HG03045 (cell line): ENCODE data around the gene TMEM132D.

Experiments
- ATAC-seq: cut with Tn5 transposase; IDR thresholded peaks from one replicate; pipeline ENCODE4 v1.9.1; 2021; ENCODE audit warnings: mild to moderate bottlenecking, moderate library complexity; ENCODE audit not compliant: unreplicated experiment

TMEM132D gene

DNA sequence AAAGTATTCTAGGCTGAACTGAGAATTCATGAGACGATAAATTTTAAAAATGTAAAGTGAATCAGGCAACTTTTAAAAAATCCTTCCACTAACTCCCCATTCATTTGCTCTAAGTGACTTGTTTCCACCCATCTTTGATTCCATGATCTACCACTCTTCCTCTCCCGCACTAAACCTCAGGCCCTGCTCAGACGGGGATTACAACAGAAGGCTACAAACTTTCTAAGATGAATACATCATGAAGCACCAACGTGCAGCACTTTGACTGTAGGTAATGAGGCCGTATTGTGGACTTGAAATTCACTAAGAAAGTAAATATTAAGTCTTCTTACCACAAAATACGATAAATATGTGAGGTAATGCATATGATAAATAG, 30.0 kb downstream of the TMEM132D start:
- no peak for ATAC-seq

DNA sequence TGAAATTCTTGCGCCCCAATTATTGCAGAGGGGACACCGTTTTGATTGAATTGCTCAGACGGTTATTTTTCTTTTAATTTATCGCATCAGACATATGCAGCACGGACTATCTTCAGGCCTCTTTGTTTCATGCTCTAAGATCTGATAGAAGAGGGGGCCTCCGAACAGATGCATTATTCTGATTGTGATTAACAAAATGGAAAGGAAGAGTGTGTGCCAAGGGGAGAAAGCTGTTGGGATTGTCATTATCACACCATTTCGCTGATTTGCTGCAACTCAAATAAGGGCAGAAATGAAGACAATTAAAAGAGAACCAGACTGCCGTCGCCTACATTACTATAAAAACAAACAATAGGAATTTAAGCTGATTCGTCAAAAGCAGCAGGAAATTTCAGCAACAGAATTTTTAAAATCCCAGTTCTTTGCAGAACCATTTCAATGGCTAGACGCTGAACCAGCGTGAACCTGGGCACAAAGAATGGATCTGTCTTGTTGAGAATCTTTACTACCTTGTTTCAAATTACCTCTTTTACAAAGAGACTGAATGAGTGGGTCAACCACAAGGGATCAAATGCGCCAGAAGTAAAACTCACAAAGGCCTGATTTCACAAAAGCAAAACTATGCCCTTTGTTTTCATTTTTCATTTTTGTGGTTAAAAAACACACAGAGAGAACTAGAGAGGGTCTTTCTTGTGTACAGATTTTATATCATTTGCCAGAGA, 30.6 kb downstream of the TMEM132D start:
- no peak for ATAC-seq

- no peak for ATAC-seq
Measured at GRCh38 chr12:129871991-129872972, 31.5 kb downstream of the TMEM132D start.

- no peak for ATAC-seq
Measured at GRCh38 chr12:129870796-129871195, 33.0 kb downstream of the TMEM132D start.

- ATAC-seq: no peak
Measured at GRCh38 chr12:129870136-129870535, 33.7 kb downstream of the TMEM132D start.

DNA sequence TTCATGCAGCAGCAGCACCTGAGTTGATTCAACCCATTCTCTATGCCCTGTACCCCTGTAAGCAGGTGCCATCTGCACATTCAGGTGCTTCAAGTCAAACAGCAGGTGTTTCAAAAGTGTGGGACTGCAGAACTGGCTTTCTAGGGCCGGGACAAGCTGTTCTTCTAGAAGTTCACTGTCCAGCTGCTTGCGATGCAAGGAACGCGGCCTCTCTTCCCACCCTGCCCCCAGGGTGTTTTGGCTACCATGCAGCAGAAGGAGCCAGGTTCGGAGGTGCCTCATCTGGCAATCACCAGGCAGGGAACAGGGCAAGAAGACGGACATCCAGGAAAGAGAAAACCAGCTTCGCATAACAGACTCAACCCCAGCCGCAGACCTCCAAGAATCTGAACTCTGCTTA, 35.2 kb downstream of the TMEM132D start:
- no peak for ATAC-seq

DNA sequence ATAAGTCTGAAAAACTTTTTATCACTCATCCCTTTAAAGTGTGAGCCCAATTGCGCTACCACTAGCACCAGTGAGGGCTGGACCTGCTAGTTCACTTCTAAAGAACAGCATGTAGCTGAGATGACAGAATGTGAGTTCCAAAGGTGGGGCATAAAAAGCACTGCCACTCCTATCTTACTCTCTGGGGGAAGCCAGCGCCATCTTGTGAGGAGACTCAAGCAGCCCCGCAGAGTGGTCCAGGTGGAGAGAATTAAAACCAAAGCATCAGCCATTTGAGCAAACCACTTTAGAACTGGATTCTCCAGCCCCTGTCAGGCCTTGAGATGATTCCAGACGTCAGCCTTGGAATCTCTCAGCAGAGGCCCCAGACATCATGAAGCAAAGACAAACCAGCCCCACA, 39.9 kb downstream of the TMEM132D start:
- ATAC-seq: no peak

GRCh38 chr12:129862561-129863175, 41.2 kb downstream of the TMEM132D start:
- no peak for ATAC-seq

DNA sequence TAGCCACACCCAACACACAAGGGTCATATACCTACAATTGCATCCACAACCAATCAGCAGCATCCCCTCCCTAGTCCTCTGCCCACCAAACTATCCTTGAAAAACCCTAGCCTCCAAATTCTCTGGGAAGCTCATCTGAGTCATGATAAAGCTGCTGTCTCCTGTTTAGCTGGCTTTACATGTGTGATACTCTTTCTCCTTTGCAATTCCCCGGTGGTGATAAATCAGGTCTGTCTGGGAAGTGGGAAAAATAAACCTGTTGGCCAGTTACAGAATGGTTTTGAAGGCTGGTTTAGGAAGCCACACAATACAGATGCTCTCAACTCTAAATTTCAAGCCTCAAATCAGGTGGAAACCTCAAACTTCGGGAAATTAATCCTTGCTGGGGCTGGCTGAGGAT, 41.9 kb downstream of the TMEM132D start:
- no peak for ATAC-seq

GRCh38 chr12:129854591-129854990, 49.2 kb downstream of the TMEM132D start:
- ATAC-seq: no peak

DNA sequence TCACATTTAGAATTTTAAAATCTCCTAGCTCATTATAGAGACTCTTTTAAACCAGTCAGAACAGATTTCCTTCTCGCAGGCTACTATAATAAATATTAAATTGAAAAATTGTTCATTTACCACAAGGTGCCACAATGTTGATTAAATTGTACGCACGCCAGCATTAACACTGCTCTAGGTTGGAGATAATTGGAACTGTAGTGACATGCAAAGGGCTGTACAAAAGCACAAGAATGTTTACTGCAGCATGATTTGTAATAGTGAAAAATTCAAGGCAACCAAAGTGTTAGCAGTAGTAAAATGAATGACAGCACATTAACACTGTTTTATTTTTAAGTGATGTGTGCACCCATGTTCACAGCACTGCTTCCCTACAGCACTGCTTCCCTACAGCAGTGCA, 52.5 kb downstream of the TMEM132D start:
- ATAC-seq: no peak

DNA sequence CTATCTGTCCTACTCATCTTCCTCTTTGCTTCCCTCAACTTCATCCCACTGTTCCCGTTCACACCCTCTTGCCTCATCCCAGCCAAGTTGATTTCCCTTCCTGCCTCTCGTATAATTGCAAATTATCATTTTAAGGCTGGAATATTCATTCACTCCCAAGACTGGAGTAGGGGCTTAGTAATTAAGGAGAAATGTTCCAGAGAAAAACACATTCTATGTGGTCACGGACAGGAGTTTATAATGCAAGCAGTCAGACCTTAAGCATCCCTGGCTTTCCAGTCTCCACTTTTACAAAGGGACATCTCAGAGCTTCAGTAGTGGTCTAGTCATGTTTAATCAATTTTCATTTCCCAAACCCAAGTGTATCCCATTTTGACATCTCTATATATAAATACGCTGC, 54.9 kb downstream of the TMEM132D start:
- no peak for ATAC-seq

GRCh38 chr12:129847063-129847462, 56.8 kb downstream of the TMEM132D start:
- ATAC-seq: no peak

DNA sequence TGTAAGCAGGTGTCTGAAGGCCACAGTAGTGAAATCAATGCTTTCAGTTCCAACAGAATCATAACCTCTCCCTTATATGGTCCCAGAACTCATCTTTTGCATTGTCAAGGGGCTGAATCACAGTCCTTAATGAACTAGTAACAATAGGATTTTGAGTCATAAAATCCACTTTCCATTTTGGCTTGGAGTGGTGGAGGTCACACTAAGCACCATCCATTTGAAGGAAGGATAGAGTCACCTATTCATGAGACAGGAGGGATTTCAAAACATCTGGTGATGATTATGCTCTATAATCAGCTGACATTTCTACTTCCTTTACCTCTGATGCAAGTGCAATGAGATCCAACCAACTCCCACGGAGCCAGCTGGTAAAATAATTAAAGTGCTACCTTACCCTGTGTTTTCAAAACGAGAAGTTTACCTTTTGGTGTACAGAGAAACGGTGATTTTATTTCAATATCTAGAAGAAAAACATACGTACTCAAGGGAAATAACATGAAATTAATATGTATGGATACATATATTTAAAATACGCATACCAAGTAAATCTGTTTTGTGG, 59.1 kb downstream of the TMEM132D start:
- no peak for ATAC-seq

- no peak for ATAC-seq
Measured at GRCh38 chr12:129841251-129841650, 62.6 kb downstream of the TMEM132D start.

- ATAC-seq: no peak
Measured at GRCh38 chr12:129840145-129840884, 63.5 kb downstream of the TMEM132D start.

DNA sequence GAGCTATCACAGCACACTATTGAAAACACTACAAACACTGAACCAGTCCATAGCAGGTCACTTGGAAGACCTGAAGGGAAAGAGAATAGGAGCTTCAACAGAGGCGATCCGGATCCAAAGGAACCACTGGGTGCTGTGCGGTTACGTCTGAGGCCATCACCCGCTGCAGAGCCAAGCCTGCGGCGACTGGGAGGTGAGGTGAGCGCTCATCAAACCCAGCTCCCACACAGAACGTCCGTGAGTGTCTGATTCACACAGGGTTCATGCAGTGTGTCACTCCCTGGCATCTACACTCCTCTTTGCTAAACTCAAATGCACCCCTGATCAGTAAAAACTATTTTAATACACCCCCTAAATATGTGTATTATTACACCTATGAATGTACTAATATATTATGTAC, 64.1 kb downstream of the TMEM132D start:
- ATAC-seq: no peak

DNA sequence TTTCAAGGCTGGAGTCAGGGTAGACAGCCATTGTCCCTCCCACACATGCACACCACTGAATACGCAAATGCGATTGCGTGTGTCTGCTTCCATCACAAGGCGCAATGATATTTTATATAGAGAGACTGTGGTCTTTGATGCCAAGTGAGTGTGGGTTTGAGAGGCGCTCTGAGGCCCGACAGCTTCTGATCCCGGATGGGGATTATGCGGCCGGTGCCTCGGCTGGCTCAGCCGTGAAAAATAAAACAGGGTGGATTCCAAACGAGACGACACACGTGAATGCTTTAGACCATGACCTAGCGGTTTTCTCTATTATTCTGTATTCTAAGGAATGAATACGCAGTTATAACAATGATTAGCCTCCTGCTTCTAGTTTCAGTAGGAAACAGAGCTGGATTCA, 72.5 kb downstream of the TMEM132D start:
- ATAC-seq: no peak

DNA sequence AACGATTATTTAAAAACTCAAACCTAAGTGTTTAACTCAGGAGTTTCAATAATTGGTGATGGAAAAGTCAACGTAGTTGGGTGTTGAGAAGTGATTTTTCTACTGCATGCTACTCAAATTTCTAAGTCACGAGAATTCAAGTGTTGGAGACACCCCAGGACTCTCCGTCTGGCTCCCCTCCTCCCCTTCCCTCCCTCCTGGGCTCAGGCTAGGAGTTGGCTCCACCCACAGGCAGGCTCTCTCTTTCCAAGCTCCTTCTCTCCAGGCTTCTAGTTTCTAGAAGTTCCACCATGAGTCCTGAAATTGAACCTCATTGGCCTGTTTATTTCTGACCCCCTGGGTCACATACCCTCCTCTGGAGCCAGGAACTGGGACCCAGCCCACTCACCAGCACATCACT, 73.0 kb downstream of the TMEM132D start:
- no peak for ATAC-seq

- no peak for ATAC-seq
Measured at GRCh38 chr12:129827866-129828384, 75.9 kb downstream of the TMEM132D start.
